B cell (primary cell): ENCODE data around the gene WTIP.

Experiments used
- EZH2 ChIP-seq: IDR thresholded peaks from 2 replicates; pipeline ENCODE4 v1.6.1; 2012; ENCODE audit warnings: borderline replicate concordance, low read depth, mild to moderate bottlenecking, moderate library complexity, low read length; ENCODE audit not compliant: insufficient read depth, poor library complexity, severe bottlenecking
- TF ChIP-seq, protein P1 (sequence below): fragments of 200-600 bp; IDR thresholded peaks from one replicate; pipeline ENCODE4 v1.8.0; 2022; ENCODE audit warnings: antibody characterized with exemption, mild to moderate bottlenecking

DNA sequence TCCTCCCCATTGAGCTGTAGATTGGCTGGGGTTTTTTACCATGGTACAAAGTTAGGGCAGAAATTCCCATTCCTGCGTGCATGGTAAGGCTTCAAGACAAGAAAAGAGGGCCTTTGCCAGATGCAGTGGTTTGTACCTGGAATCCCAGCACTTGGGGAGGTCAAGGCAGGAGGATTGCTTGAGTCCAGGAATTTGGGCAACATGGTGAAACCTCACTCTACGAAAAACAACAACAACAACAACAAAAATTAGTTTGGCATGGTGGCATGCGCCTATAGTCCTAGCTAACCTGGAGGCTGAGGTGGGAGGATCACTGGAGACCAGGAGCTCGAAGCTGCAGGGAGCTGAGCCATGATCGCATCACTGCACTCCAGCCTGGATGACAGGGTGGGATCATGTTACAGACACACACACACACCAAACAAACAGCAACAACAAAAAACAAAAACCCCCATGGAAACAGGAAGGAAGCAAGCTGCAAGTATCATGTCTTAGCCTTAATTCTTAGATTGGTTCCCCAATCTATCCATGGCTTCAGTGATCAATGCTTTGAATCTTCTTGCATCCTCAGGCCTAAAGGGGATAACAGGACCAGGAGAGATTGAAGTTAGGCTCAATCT, 5.5 kb upstream of the WTIP start:
- TF ChIP-seq, protein P1, sequence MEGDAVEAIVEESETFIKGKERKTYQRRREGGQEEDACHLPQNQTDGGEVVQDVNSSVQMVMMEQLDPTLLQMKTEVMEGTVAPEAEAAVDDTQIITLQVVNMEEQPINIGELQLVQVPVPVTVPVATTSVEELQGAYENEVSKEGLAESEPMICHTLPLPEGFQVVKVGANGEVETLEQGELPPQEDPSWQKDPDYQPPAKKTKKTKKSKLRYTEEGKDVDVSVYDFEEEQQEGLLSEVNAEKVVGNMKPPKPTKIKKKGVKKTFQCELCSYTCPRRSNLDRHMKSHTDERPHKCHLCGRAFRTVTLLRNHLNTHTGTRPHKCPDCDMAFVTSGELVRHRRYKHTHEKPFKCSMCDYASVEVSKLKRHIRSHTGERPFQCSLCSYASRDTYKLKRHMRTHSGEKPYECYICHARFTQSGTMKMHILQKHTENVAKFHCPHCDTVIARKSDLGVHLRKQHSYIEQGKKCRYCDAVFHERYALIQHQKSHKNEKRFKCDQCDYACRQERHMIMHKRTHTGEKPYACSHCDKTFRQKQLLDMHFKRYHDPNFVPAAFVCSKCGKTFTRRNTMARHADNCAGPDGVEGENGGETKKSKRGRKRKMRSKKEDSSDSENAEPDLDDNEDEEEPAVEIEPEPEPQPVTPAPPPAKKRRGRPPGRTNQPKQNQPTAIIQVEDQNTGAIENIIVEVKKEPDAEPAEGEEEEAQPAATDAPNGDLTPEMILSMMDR: no peak
- TF ChIP-seq EZH2: no peak
